ENCODE results near the gene KDM1B. TPM values are rescaled to one million over a fixed set of nuclear protein-coding genes. Genes with fewer than 3 reads are reported as not detected.
A peak's percentile ranks its signal among the peaks of the same experiment; 100 is the strongest.

Gene KDM1B
- total and polyA plus RNA-seq, 9 of the 15 experiments (the other 6 are each of a cell fraction or from before 2014, with no cell fraction given), result 1.4 to 58.9 (median 36.3) TPM

DNA sequence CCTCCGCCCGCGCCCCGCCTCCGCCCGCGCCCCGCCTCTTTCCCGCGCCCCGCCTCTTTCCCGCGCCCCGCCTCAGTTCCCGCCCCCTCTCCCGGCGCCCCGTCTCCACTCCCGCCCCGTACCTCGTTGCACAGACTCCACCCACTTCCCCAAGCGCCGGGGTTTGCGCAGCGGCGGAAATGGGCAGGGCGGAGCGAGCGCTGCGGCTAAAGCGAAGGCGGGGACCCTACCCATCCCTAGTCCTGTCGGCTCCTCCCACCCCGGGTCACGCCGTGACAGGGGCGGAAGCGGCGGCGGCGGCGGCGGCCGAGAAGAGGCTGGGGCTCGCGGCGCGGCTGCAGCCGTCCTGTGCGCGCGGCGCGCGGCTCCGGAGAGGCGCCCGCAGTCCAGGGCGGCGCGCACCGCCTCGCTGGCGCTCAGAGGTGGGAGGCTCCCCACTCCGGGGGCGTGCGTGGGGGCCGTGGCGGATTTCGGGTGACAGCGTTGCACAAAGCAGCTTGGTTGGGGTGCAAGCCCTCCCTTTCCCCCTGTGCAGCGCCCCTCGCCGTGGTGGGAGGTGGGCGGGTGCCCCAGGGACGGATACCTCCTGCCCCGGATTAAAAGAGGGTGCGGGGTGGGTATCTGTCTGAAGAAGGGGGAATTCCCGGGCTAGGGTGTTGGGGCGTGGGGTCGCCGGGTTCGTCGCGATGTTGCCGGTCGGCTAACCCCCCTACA lies at the start of gene KDM1B (continued):
- TF ChIP-seq KDM5B (IDR thresholded peaks at IDR 0.05; ENCODE audit: insufficient replicate concordance, low read depth, low read length) (peak; percentile 89), ZNF280B (CRISPR knock-in tag; IDR thresholded peaks at IDR 0.05) (no peak), GTF2A2 (tag; IDR thresholded peaks at IDR 0.05) (no peak), ZBTB1 (CRISPR knock-in tag; IDR thresholded peaks at IDR 0.05; ENCODE audit: borderline replicate concordance, low read depth) (peak; percentile 22; the same call in 1 of the 2 replicates), YY1 (IDR thresholded peaks at IDR 0.05; ENCODE audit: borderline replicate concordance in 1 of 3, control insufficient read depth in 1 of 3, extremely low read depth in 1 of 3, insufficient read depth in 3 of 3, insufficient read length in 1 of 3, insufficient replicate concordance in 2 of 3, low read depth in 1 of 3, low read length in 2 of 3) (no peak), PML (IDR thresholded peaks at IDR 0.05; ENCODE audit: low read length) (no peak), KLF10 (CRISPR knock-in tag; IDR thresholded peaks at IDR 0.05) (no peak), ETV1 (tag; conservative IDR thresholded peaks at IDR 0.05; ENCODE audit: low read depth) (peak; percentile 17; the same call in 1 of the 2 replicates), CHAMP1 (IDR thresholded peaks at IDR 0.05) (no peak), ZBTB33 (CRISPR knock-in tag; IDR thresholded peaks at IDR 0.05) (no peak), ZNF197 (CRISPR knock-in tag; IDR thresholded peaks at IDR 0.05; ENCODE audit: low read depth) (no peak), SNIP1 (IDR thresholded peaks at IDR 0.05; ENCODE audit: low read depth) (no peak), SMAD1 (IDR thresholded peaks at IDR 0.05; ENCODE audit: low read depth, low read length, partially characterized antibody) (no peak), ZNF766 (CRISPR knock-in tag; conservative IDR thresholded peaks at IDR 0.05) (0 out of 2 replicates have a peak, but pooled peaks have one; percentile 34), HMGN3 (IDR thresholded peaks at IDR 0.05; ENCODE audit: borderline replicate concordance, extremely low read depth, insufficient read length, low read depth, low read length) (peak; percentile 83), HLTF (IDR thresholded peaks at IDR 0.05) (no peak), NCOA1 (IDR thresholded peaks at IDR 0.05; ENCODE audit: low read depth) (no peak), OTX1 (CRISPR knock-in tag; IDR thresholded peaks at IDR 0.05) (no peak), PPARD (CRISPR knock-in tag; IDR thresholded peaks at IDR 0.05) (no peak)
- TF ChIP-seq, protein P1, sequence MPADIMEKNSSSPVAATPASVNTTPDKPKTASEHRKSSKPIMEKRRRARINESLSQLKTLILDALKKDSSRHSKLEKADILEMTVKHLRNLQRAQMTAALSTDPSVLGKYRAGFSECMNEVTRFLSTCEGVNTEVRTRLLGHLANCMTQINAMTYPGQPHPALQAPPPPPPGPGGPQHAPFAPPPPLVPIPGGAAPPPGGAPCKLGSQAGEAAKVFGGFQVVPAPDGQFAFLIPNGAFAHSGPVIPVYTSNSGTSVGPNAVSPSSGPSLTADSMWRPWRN (IDR thresholded peaks at IDR 0.05; ENCODE audit: low read depth), result no peak

Data from K562 (cell line).